ENCODE data around the gene MBP. TPM values are rescaled to one million over a fixed set of nuclear protein-coding genes. Genes with fewer than 3 reads are reported as not detected.

Gene MBP
- total RNA-seq, 1 donor = 80.7 TPM

- H3K9me3 ChIP-seq (ENCODE audit: low read depth, low read length) = no peaks in the 10 kb centered on the region
- H3K4me1 ChIP-seq (ENCODE audit: insufficient read depth, low read length) = peaks cover 88% of the 10 kb centered on the region
- no peaks in the 10 kb centered on the region for H3K27me3 ChIP-seq (ENCODE audit: insufficient read depth, low read length)
- H3K4me3 ChIP-seq (ENCODE audit: low read length) = no peak overlapping the region
Observed at GRCh38 chr18:77116201-77117080, 16.1 kb downstream of the MBP start.

- H3K4me3 ChIP-seq (ENCODE audit: low read length) = no peak overlapping the region
- H3K4me1 ChIP-seq (ENCODE audit: insufficient read depth, low read length) = peaks cover 87% of the 10 kb centered on the region
- no peaks in the 10 kb centered on the region for H3K9me3 ChIP-seq (ENCODE audit: low read depth, low read length)
Observed at GRCh38 chr18:77115192-77115953, 17.2 kb downstream of the MBP start.

GRCh38 chr18:77114415-77115191, 18.0 kb downstream of the MBP start:
- no peak overlapping the region for H3K4me3 ChIP-seq (ENCODE audit: low read length)
- H3K27me3 ChIP-seq (ENCODE audit: insufficient read depth, low read length) = no peaks in the 10 kb centered on the region
- H3K9me3 ChIP-seq (ENCODE audit: low read depth, low read length) = no peaks in the 10 kb centered on the region
- H3K4me1 ChIP-seq (ENCODE audit: insufficient read depth, low read length) = peaks cover 87% of the 10 kb centered on the region

More at GRCh38 chr18:77115192-77115953, 17.2 kb downstream of the MBP start:
- H3K27me3 ChIP-seq (ENCODE audit: insufficient read depth, low read length) = no peaks in the 10 kb centered on the region

GRCh38 chr18:77114152-77114414, 18.5 kb downstream of the MBP start:
- Histone ChIP-seq H3K27me3 (ENCODE audit: insufficient read depth, low read length) (no peaks in the 10 kb centered on the region), H3K4me1 (ENCODE audit: insufficient read depth, low read length) (peaks cover 87% of the 10 kb centered on the region), H3K9me3 (ENCODE audit: low read depth, low read length) (no peaks in the 10 kb centered on the region), H3K4me3 (ENCODE audit: low read length) (no peak overlapping the region)

- H3K9me3 ChIP-seq (ENCODE audit: low read depth, low read length) = no peaks in the 10 kb centered on the region
- peaks cover 87% of the 10 kb centered on the region for H3K4me1 ChIP-seq (ENCODE audit: insufficient read depth, low read length)
- no peaks in the 10 kb centered on the region for H3K27me3 ChIP-seq (ENCODE audit: insufficient read depth, low read length)
- H3K4me3 ChIP-seq (ENCODE audit: low read length) = no peak overlapping the region
Observed at GRCh38 chr18:77113361-77114151, 19.0 kb downstream of the MBP start.

- H3K4me3 ChIP-seq (ENCODE audit: low read length) = no peak overlapping the region
- no peaks in the 10 kb centered on the region for H3K9me3 ChIP-seq (ENCODE audit: low read depth, low read length)
- no peaks in the 10 kb centered on the region for H3K27me3 ChIP-seq (ENCODE audit: insufficient read depth, low read length)
- peaks cover 91% of the 10 kb centered on the region for H3K4me1 ChIP-seq (ENCODE audit: insufficient read depth, low read length)
Observed at GRCh38 chr18:77112747-77113092, 19.9 kb downstream of the MBP start.

GRCh38 chr18:77111951-77112746, 20.4 kb downstream of the MBP start:
- Histone ChIP-seq H3K4me3 (ENCODE audit: low read length) (peak overlapping the region; percentile 3), H3K27me3 (ENCODE audit: insufficient read depth, low read length) (no peaks in the 10 kb centered on the region), H3K4me1 (ENCODE audit: insufficient read depth, low read length) (peaks cover 97% of the 10 kb centered on the region), H3K9me3 (ENCODE audit: low read depth, low read length) (no peaks in the 10 kb centered on the region)

- Histone ChIP-seq H3K4me1 (ENCODE audit: insufficient read depth, low read length) (peaks cover 99% of the 10 kb centered on the region), H3K27me3 (ENCODE audit: insufficient read depth, low read length) (no peaks in the 10 kb centered on the region), H3K9me3 (ENCODE audit: low read depth, low read length) (no peaks in the 10 kb centered on the region), H3K4me3 (ENCODE audit: low read length) (no peak overlapping the region)
Observed at GRCh38 chr18:77111449-77111848, 21.1 kb downstream of the MBP start.

GRCh38 chr18:77110936-77111335, 21.6 kb downstream of the MBP start:
- Histone ChIP-seq H3K9me3 (ENCODE audit: low read depth, low read length) (no peaks in the 10 kb centered on the region), H3K27me3 (ENCODE audit: insufficient read depth, low read length) (no peaks in the 10 kb centered on the region), H3K4me3 (ENCODE audit: low read length) (no peak overlapping the region), H3K4me1 (ENCODE audit: insufficient read depth, low read length) (peaks cover 99% of the 10 kb centered on the region)

GRCh38 chr18:77110400-77110799, 22.2 kb downstream of the MBP start:
- H3K9me3 ChIP-seq (ENCODE audit: low read depth, low read length) = no peaks in the 10 kb centered on the region
- H3K4me3 ChIP-seq (ENCODE audit: low read length) = no peak overlapping the region
- peaks cover 99% of the 10 kb centered on the region for H3K4me1 ChIP-seq (ENCODE audit: insufficient read depth, low read length)
- H3K27me3 ChIP-seq (ENCODE audit: insufficient read depth, low read length) = no peaks in the 10 kb centered on the region

GRCh38 chr18:77109648-77110019, 22.9 kb downstream of the MBP start:
- Histone ChIP-seq H3K4me1 (ENCODE audit: insufficient read depth, low read length) (peaks cover 99% of the 10 kb centered on the region), H3K27me3 (ENCODE audit: insufficient read depth, low read length) (no peaks in the 10 kb centered on the region), H3K9me3 (ENCODE audit: low read depth, low read length) (no peaks in the 10 kb centered on the region), H3K4me3 (ENCODE audit: low read length) (no peak overlapping the region)

GRCh38 chr18:77108821-77109647, 23.5 kb downstream of the MBP start:
- H3K4me1 ChIP-seq (ENCODE audit: insufficient read depth, low read length) = peaks cover 99% of the 10 kb centered on the region
- H3K4me3 ChIP-seq (ENCODE audit: low read length) = no peak overlapping the region
- H3K27me3 ChIP-seq (ENCODE audit: insufficient read depth, low read length) = no peaks in the 10 kb centered on the region
- H3K9me3 ChIP-seq (ENCODE audit: low read depth, low read length) = no peaks in the 10 kb centered on the region

- H3K27me3 ChIP-seq (ENCODE audit: insufficient read depth, low read length) = no peaks in the 10 kb centered on the region
- H3K9me3 ChIP-seq (ENCODE audit: low read depth, low read length) = no peaks in the 10 kb centered on the region
- peaks cover 99% of the 10 kb centered on the region for H3K4me1 ChIP-seq (ENCODE audit: insufficient read depth, low read length)
- H3K4me3 ChIP-seq (ENCODE audit: low read length) = no peak overlapping the region
Observed at GRCh38 chr18:77108001-77108692, 24.4 kb downstream of the MBP start.
